Activated CD4-positive, alpha-beta memory T cell treated with anti-CD3 and anti-CD28 coated beads, Interleukin-2, amount 10 ng/mL, durations not matched to agents 7 days and 5 days (primary cell): ENCODE measurements around the gene IGF2R. TPM values are rescaled to one million over a fixed set of nuclear protein-coding genes. Genes with fewer than 3 reads are reported as not detected.

ENCODE experiments used
- CTCF ChIA-PET: fragments of 350-600 bp; sonication (Branson Sonifier 250); formaldehyde crosslinking; loops from one replicate; lab custom pipeline; 2021; ENCODE audit warnings: antibody characterized with exemption, inconsistent platforms; lab: Charles Lee
- POLR2A ChIA-PET: fragments of 350-600 bp; sonication (Branson Sonifier 250); formaldehyde crosslinking; loops from one replicate; lab custom pipeline; 2021; ENCODE audit warnings: antibody characterized with exemption; lab: Charles Lee
- DNase-seq: peaks from one replicate; pipeline ENCODE4 v3.0.0-alpha.2; 2020
- H3K27ac Mint-ChIP-seq: one replicate; pipeline ENCODE4 v1.8.0; 2021; ENCODE audit warnings: mild to moderate bottlenecking, mixed read lengths
- H3K27me3 Mint-ChIP-seq: one replicate; pipeline ENCODE4 v1.8.0; 2021; ENCODE audit warnings: mixed read lengths
- H3K36me3 Mint-ChIP-seq: one replicate; pipeline ENCODE4 v1.8.0; 2021; ENCODE audit warnings: low read depth, mixed read lengths
- H3K4me1 Mint-ChIP-seq: one replicate; pipeline ENCODE4 v1.8.0; 2021; ENCODE audit warnings: mixed read lengths
- H3K4me3 Mint-ChIP-seq: one replicate; pipeline ENCODE4 v1.8.0; 2021; ENCODE audit warnings: mild to moderate bottlenecking, mixed read lengths
- H3K9me3 Mint-ChIP-seq: one replicate; pipeline ENCODE4 v1.8.0; 2021; ENCODE audit warnings: mixed read lengths
- total RNA-seq, 2 experiments: library from RNA; stranded (reverse); gene quantifications; one replicate each; pipeline ENCODE4 v1.2.3, GENCODE V29; 2021

Gene IGF2R
- total RNA-seq, 2 experiments from 2014 or later: 66.9 to 70.9 TPM

DNA sequence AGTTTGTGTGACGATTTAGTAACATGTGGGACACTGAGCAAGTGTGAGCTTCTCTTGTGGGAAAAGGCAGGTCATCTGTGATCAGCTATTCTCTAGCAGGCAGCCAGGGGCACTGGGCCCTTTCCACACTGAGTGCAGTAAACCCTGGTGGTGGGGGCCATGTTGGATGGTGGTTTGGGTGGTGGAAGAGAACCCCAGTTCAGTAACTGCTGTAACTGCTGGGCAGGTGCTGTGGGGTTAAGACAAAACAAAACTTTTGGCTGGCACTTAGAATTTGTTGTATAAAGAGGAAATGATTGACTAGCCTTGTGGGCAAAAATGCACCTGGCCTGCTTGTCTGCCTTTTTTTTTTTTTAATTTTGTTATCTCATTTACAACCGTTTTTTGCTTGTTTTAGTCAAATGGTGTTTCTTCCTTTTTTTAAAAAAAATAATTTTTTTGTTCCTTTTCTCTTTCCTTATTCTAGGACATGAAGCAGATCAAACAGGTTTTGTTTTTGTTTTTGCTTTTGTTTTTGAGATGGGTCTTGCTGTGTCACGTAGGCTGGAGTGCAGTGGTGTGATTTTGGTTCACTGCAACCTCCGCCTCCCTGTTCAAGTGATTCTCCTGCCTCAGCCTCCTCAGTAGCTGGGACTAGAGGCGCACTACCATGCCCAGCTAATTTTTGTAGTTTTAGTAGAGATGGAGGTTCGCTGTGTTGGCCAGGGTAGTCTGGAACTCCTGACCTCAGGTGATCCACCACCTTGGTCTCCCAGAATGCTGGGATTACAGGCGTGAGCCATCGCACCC lies 59.8 kb downstream of the IGF2R start:
- peaks cover 68% of the 10 kb centered on the region for H3K36me3 Mint-ChIP-seq
- H3K4me3 Mint-ChIP-seq: no peak overlapping the region
- DNase-seq: peak; percentile 41
- H3K27me3 Mint-ChIP-seq: no peaks in the 10 kb centered on the region
- ChIA-PET CTCF (interaction anchor here (0.7 to 1.1 kb wide), 2 partner anchors 46 to 1013 kb away, joined by 3 read pairs; no protein-coding TSS in a partner anchor), POLR2A (interaction anchor here (1.2 kb wide), 1 partner anchor 14 kb away, joined by 4 read pairs; no protein-coding TSS in a partner anchor)
- H3K9me3 Mint-ChIP-seq: no peaks in the 10 kb centered on the region
- H3K27ac Mint-ChIP-seq: peak overlapping the region; percentile 57
- H3K4me1 Mint-ChIP-seq: peaks cover 10% of the 10 kb centered on the region

DNA sequence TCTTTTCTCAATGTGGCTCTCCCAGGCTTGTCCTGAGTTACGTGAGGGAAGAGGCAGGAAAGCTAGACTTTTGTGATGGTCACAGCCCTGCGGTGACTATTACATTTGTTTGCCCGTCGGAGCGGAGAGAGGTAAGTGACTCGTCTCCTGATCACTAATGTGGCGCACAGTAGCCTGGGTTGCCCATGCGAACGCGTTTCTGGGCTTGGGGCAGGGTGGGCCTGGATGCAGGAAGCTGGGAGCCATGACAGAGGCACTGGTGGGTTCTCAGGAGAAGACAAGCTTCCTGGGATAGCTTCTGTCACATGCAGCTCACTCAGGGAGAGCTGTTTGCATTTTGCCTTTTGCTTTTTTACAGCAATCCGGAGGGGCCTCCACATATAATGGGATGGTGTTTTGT lies 60.6 kb downstream of the IGF2R start:
- Mint-ChIP-seq H3K27ac (no peak overlapping the region), H3K27me3 (no peaks in the 10 kb centered on the region), H3K9me3 (no peaks in the 10 kb centered on the region), H3K36me3 (peaks cover 76% of the 10 kb centered on the region), H3K4me3 (no peak overlapping the region), H3K4me1 (peaks cover 10% of the 10 kb centered on the region)
- no peak for DNase-seq
- ChIA-PET CTCF (interaction anchor here (0.7 kb wide), 1 partner anchor 1014 kb away, joined by 3 read pairs; no protein-coding TSS in a partner anchor), POLR2A (interaction anchor here (1.2 kb wide), 1 partner anchor 13 kb away, joined by 4 read pairs; no protein-coding TSS in a partner anchor)

DNA sequence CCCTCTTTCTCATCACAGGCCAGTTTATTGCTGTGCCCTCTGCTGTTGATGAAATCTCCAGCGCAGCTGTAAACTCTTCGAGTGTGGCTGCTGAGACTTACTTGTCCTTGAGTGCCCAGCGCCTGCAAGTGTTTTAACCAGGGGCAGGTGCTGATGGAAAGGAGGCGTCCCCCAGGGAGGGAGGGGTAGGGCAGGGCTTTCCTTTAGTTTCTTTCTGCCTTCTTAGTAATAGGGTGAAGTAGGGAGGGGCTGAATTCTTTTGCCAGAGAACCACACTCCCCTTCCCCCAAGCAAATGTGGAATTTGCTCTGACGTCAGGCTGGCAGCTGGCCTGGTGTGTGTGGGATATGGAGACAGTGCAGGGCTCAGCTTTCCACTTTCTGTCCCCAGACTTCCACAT lies 61.2 kb downstream of the IGF2R start:
- Mint-ChIP-seq H3K4me1 (peaks cover 10% of the 10 kb centered on the region), H3K27me3 (no peaks in the 10 kb centered on the region), H3K9me3 (no peaks in the 10 kb centered on the region), H3K4me3 (no peak overlapping the region), H3K27ac (no peak overlapping the region), H3K36me3 (peaks cover 81% of the 10 kb centered on the region)
- ChIA-PET CTCF (no interaction called here), POLR2A (interaction anchor here (1.2 kb wide), 1 partner anchor 12 kb away, joined by 4 read pairs; no protein-coding TSS in a partner anchor)
- DNase-seq: no peak

DNA sequence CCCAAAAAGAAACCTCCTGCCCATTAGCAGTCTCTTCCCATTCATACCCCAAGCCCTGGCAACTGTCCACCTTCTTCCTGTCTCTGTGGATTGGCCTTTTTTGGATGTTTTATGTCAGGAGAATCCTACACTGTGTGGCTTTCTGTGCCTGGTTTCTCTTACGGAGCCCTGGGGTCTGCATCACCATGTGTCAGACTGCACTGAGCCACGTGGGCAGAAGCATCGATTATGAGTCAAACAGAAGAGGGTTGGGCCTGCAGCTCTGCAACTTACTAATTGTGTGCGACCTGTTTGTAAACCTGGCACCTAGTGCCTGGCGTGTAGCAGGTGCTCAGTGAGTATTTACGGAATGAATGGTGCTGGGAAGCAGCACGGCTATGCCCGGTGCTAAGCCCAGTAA lies 62.6 kb downstream of the IGF2R start:
- POLR2A ChIA-PET: interaction anchor here (0.6 kb wide), 1 partner anchor 575 kb away, joined by 3 read pairs; no protein-coding TSS in a partner anchor
- H3K4me3 Mint-ChIP-seq: no peak overlapping the region
- no peaks in the 10 kb centered on the region for H3K9me3 Mint-ChIP-seq
- no peaks in the 10 kb centered on the region for H3K27me3 Mint-ChIP-seq
- peaks cover 83% of the 10 kb centered on the region for H3K36me3 Mint-ChIP-seq
- peaks cover 13% of the 10 kb centered on the region for H3K4me1 Mint-ChIP-seq
- no peak overlapping the region for H3K27ac Mint-ChIP-seq
- DNase-seq: no peak
- CTCF ChIA-PET: no interaction called here

DNA sequence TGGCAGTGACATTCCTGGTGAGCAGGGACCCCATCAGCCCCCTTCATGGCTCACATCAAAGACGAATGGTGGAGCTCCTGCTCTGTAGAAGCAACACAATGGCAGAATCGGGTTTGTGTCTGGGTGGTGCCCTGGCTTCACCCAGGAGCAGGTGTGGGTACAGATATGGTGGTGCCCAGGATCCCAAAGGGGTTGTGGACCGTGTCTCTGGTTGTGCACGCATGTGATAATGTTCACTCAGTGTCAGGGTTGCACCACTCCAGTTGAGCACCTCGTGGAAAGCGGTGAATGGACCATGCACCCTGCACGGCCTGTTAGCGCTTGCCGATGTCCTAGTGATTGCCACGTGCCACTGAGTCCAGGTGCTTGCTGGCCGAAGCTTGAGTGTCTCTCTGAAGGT lies 63.0 kb downstream of the IGF2R start:
- POLR2A ChIA-PET: interaction anchor here (0.6 kb wide), 1 partner anchor 576 kb away, joined by 3 read pairs; no protein-coding TSS in a partner anchor
- DNase-seq: no peak
- no peaks in the 10 kb centered on the region for H3K9me3 Mint-ChIP-seq
- peaks cover 83% of the 10 kb centered on the region for H3K36me3 Mint-ChIP-seq
- peaks cover 16% of the 10 kb centered on the region for H3K4me1 Mint-ChIP-seq
- no peak overlapping the region for H3K4me3 Mint-ChIP-seq
- H3K27me3 Mint-ChIP-seq: no peaks in the 10 kb centered on the region
- no peak overlapping the region for H3K27ac Mint-ChIP-seq
- CTCF ChIA-PET: no interaction called here

DNA sequence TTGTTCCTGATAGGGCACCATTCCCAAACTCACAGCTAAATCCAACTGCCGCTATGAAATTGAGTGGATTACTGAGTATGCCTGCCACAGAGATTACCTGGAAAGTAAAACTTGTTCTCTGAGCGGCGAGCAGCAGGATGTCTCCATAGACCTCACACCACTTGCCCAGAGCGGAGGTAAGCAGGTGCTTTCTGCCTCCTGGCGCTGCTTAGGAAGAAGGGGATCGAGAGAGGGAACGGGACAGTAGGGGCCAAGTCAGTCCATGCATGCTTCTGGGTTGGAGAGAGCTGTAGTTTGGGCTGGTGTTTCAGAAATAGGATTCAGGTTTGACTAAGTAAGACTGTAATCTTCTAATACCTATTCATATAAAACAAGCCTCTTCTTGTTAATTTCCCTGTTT lies 63.7 kb downstream of the IGF2R start:
- no peak for DNase-seq
- peaks cover 84% of the 10 kb centered on the region for H3K36me3 Mint-ChIP-seq
- no peaks in the 10 kb centered on the region for H3K27me3 Mint-ChIP-seq
- no peaks in the 10 kb centered on the region for H3K9me3 Mint-ChIP-seq
- ChIA-PET POLR2A (no interaction called here), CTCF (no interaction called here)
- no peak overlapping the region for H3K27ac Mint-ChIP-seq
- peaks cover 16% of the 10 kb centered on the region for H3K4me1 Mint-ChIP-seq
- H3K4me3 Mint-ChIP-seq: no peak overlapping the region

DNA sequence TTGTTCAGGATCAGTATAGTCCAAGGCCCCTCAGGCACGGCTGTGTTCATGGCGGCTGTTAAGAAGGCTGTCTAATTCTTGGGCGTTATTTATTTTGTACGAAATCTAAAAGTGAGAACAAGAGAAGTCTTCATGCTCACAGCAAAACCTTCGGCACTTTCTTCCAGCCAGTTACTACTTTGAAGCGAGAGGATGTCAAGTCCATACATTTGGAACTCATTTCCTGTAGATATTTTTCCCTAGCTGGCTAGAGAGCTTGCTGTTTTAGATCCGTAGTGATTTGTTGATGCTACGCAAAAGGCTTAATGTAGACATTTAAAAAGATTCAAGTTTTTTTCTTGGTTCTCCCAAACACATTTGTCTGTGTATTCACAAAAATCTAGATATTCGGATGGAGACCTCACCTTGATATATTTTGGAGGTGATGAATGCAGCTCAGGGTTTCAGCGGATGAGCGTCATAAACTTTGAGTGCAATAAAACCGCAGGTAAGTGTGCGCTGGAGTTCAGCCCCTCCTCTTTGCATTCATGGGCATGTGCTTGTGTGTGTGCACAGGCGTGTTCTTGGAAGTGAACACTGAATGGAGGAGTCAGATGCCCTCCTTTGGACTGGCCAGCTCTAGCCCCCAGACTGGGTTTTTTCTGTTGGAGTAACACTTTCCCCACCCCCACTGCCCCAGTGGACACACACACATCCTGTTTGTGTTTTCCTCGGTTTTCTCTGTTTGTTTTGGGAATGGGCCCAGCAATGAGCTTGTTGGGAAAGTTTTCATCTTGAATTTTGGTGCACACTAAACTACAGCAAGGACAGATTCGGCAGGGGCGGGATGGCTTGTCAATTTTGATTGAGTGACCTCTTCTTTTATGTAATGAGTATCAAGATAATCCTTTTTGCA lies 65.4 kb downstream of the IGF2R start:
- H3K27me3 Mint-ChIP-seq: no peaks in the 10 kb centered on the region
- H3K4me1 Mint-ChIP-seq: peaks cover 15% of the 10 kb centered on the region
- H3K36me3 Mint-ChIP-seq: peaks cover 78% of the 10 kb centered on the region
- no peak overlapping the region for H3K27ac Mint-ChIP-seq
- DNase-seq: no peak
- H3K9me3 Mint-ChIP-seq: no peaks in the 10 kb centered on the region
- ChIA-PET CTCF (no interaction called here), POLR2A (interaction anchor here (0.9 kb wide), 1 partner anchor 19 kb away, joined by 3 read pairs; no protein-coding TSS in a partner anchor)
- H3K4me3 Mint-ChIP-seq: no peak overlapping the region

DNA sequence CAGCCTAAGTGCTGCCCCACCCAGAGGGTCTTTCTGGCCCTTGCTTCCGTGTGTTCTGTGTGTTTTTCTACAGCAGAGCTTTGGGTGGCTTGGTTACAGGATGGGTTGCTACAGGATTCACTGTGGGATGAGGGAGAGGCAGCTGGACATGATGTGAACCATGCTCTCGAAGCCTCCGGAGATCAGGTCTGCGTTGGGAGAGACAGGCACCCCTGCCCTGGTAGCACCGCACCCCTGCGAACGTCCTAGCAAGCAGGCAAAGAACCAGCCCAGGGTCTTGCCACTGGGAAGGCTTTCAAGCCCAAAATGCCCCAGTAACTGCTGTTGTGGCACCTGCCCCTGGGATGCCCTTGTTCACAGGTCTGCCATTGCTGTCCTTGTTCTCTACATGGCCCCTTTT lies 66.4 kb downstream of the IGF2R start:
- Mint-ChIP-seq H3K4me1 (peaks cover 19% of the 10 kb centered on the region), H3K27ac (no peak overlapping the region), H3K9me3 (no peaks in the 10 kb centered on the region), H3K27me3 (no peaks in the 10 kb centered on the region), H3K36me3 (peaks cover 71% of the 10 kb centered on the region), H3K4me3 (no peak overlapping the region)
- no peak for DNase-seq
- ChIA-PET POLR2A (no interaction called here), CTCF (no interaction called here)

DNA sequence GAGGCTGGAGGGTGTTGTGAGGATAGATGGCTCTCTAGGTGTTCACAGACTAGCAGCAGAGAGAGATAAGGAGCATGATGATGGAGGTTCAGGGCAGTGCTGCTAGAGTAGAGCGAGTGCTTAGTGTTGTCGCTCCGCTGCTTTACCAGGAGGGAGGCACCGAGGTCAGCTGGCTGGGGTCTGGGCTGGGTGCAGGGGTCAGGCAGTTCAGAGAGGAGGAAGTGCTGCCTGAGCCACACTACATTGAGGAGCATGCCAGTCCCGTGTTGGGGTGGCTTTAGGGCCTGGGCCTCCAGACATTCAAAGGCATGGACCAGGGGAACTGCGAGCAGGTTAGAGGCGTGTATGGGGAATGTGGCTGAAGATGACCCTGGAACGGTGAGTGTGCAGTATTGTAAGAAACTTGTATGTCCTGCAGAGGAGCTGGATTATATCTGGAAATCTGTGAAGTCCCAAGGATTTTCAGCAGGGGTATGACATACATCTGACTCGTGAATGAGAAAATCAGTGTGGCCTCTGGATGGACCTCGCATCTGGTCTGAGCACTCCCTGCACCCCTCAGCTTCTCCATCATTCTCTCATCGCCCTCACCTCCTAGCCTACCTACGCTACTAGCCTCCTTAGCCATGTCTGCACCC lies 66.9 kb downstream of the IGF2R start:
- no peaks in the 10 kb centered on the region for H3K9me3 Mint-ChIP-seq
- no peak overlapping the region for H3K4me3 Mint-ChIP-seq
- ChIA-PET POLR2A (no interaction called here), CTCF (no interaction called here)
- peaks cover 70% of the 10 kb centered on the region for H3K36me3 Mint-ChIP-seq
- peaks cover 22% of the 10 kb centered on the region for H3K4me1 Mint-ChIP-seq
- no peak for DNase-seq
- no peaks in the 10 kb centered on the region for H3K27me3 Mint-ChIP-seq
- H3K27ac Mint-ChIP-seq: no peak overlapping the region

DNA sequence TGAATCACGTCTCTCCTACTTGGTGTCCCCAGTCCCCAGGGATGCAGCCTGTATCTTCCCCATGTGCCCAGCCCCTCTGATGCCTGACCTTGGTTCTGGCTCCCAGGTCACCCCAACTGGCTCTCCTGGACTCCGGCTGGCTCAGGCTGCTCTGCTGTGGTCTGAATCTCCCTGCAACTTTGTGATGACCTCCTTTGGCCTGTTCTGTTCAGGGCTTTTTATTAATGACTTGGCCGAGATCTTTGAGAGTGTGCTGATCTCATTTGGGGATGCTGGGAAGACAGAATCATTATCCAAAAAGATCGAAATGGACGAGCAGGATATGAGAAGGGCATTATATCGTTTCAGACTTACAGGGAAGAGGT lies 67.4 kb downstream of the IGF2R start:
- H3K27ac Mint-ChIP-seq: no peak overlapping the region
- peaks cover 27% of the 10 kb centered on the region for H3K4me1 Mint-ChIP-seq
- CTCF ChIA-PET: interaction anchor here (1.6 kb wide), 1 partner anchor 18 kb away, joined by 3 read pairs; no protein-coding TSS in a partner anchor
- H3K27me3 Mint-ChIP-seq: no peaks in the 10 kb centered on the region
- no peak for DNase-seq
- no peak overlapping the region for H3K4me3 Mint-ChIP-seq
- H3K9me3 Mint-ChIP-seq: no peaks in the 10 kb centered on the region
- POLR2A ChIA-PET: no interaction called here
- peaks cover 72% of the 10 kb centered on the region for H3K36me3 Mint-ChIP-seq

DNA sequence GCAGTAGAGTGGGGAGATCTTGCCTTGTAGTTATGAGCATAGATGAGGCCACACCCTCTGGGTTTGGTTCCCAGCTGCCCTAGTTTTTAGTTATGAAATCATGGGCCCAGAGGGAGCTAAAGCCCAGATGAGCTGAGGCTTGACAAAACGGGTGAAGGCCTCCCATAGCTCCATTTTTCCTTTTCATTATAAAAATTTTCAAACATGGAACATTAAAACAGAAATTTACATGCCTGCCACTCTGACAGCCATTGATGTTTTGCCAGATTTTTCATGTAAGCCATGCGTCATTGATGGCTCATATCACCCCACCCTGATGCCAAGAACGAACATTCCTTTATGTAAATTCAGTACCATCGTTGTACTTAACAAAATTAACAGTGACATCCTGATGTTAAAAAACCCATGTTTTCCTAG lies 67.9 kb downstream of the IGF2R start:
- no peaks in the 10 kb centered on the region for H3K9me3 Mint-ChIP-seq
- POLR2A ChIA-PET: interaction anchor here (0.9 kb wide), 1 partner anchor 67 kb away, joined by 3 read pairs; no protein-coding TSS in a partner anchor
- no peak overlapping the region for H3K27ac Mint-ChIP-seq
- peaks cover 30% of the 10 kb centered on the region for H3K4me1 Mint-ChIP-seq
- CTCF ChIA-PET: interaction anchor here (1.6 kb wide), 1 partner anchor 18 kb away, joined by 3 read pairs; no protein-coding TSS in a partner anchor
- no peak for DNase-seq
- H3K27me3 Mint-ChIP-seq: no peaks in the 10 kb centered on the region
- H3K36me3 Mint-ChIP-seq: peaks cover 71% of the 10 kb centered on the region
- H3K4me3 Mint-ChIP-seq: no peak overlapping the region

DNA sequence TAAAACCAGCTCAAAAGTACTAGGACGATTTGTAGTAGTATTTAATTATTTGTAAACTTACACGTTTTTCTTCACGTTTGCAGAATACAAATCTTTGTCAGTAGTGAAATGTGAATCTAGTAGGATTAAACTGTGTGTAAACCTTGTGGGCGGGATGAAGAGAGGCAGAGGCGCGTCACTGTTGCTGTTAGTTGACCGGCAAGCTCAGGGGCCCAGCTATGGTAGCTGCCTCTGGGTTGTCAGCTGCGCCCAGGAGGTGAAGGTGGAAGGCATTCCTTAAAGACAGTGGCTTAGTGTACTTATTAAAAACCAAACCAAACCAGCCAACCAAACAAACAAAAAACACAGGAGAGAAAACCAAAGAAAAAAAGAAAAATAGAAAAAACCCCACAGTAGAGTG lies 69.6 kb downstream of the IGF2R start:
- Mint-ChIP-seq H3K27ac (peak overlapping the region; percentile 11), H3K27me3 (no peaks in the 10 kb centered on the region), H3K4me1 (peaks cover 36% of the 10 kb centered on the region), H3K4me3 (no peak overlapping the region), H3K9me3 (no peaks in the 10 kb centered on the region), H3K36me3 (peaks cover 74% of the 10 kb centered on the region)
- CTCF ChIA-PET: interaction anchor here (1.4 kb wide), 1 partner anchor 481 kb away, joined by 3 read pairs; no protein-coding TSS in a partner anchor
- no peak for DNase-seq
- POLR2A ChIA-PET: interaction anchor here (1.4 kb wide), 1 partner anchor 60 kb away, joined by 3 read pairs; no protein-coding TSS in a partner anchor
